ENCODE data around the gene STX7.

- TF ChIP-seq CTCF (IDR thresholded peaks at IDR 0.05) (no peak), POLR2A (IDR thresholded peaks at IDR 0.05) (no peak)
These were observed 626 bp downstream of the STX7 start for GRCh38 chr6:132512342-132512637.
